HepG2 (cell line): ENCODE measurements around the gene ZSCAN4. TPM values are rescaled to one million over a fixed set of nuclear protein-coding genes. Genes with fewer than 3 reads are reported as not detected.

Source experiments
- ADNP ChIP-seq: sonication (generic); formaldehyde crosslinking; IDR thresholded peaks from 2 replicates; pipeline ENCODE4 v1.4.0; 2020; ENCODE audit warnings: missing genetic modification reagents
- CENPT ChIP-seq: sonication (generic); formaldehyde crosslinking; IDR thresholded peaks from 2 replicates; pipeline ENCODE4 v1.8.0; 2022; ENCODE audit warnings: low read depth, mild to moderate bottlenecking, moderate library complexity, missing genetic modification reagents
- LRRFIP1 ChIP-seq: sonication (generic); formaldehyde crosslinking; conservative IDR thresholded peaks from 2 replicates; pipeline ENCODE4 v1.4.0; 2020; ENCODE audit warnings: missing genetic modification reagents
- MXI1 ChIP-seq: IDR thresholded peaks from 3 replicates; pipeline ENCODE4 v1.6.1; 2012; ENCODE audit warnings: low read depth, low read length, inconsistent platforms, borderline replicate concordance
- MYC ChIP-seq: sonication (generic); formaldehyde crosslinking; IDR thresholded peaks from 2 replicates; pipeline ENCODE4 v1.9.0; 2021; ENCODE audit warnings: missing genetic modification reagents, borderline replicate concordance
- NR1H2 ChIP-seq: sonication (generic); formaldehyde crosslinking; IDR thresholded peaks from 2 replicates; pipeline ENCODE4 v1.8.1; 2022; ENCODE audit warnings: low read depth, missing genetic modification reagents, borderline replicate concordance
- NR2F1 ChIP-seq, 2 experiments: fragments of 450-650 bp in 1 of 2; formaldehyde crosslinking in 1 of 2; IDR thresholded peaks; 2 replicates each; pipeline versions ENCODE4 v1.5.0 to v1.6.1; 2016 to 2020; ENCODE audit warnings: mild to moderate bottlenecking in 1 of 2, missing compliant biosample characterization in 1 of 2, missing genetic modification reagents in 1 of 2, moderate library complexity in 1 of 2
- PAX8 ChIP-seq: sonication (generic); formaldehyde crosslinking; IDR thresholded peaks from 2 replicates; pipeline ENCODE4 v1.8.0; 2022; ENCODE audit warnings: mild to moderate bottlenecking, missing genetic modification reagents, borderline replicate concordance
- RBAK ChIP-seq: sonication (generic); formaldehyde crosslinking; IDR thresholded peaks from 2 replicates; pipeline ENCODE4 v1.5.1; 2020; ENCODE audit warnings: mild to moderate bottlenecking, missing genetic modification reagents
- TBP ChIP-seq: sonication (generic); formaldehyde crosslinking; IDR thresholded peaks from 2 replicates; pipeline ENCODE4 v1.5.0; 2020; ENCODE audit warnings: missing genetic modification reagents
- TCF12 ChIP-seq, 2 experiments: fragments of 450-650 bp in 1 of 2; sonication (generic) in 1 of 2; formaldehyde crosslinking in 1 of 2; IDR thresholded peaks; 2 replicates each; pipeline versions ENCODE4 v1.6.1 to v1.8.0; 2017 to 2022; ENCODE audit warnings: antibody characterized with exemption in 1 of 2, mild to moderate bottlenecking in 1 of 2, missing genetic modification reagents in 1 of 2, moderate library complexity in 1 of 2
- ZBTB4 ChIP-seq: sonication (generic); formaldehyde crosslinking; IDR thresholded peaks from 2 replicates; pipeline ENCODE4 v1.4.0; 2020; ENCODE audit warnings: missing genetic modification reagents, mild to moderate bottlenecking, borderline replicate concordance
- ZMYM4 ChIP-seq: sonication (generic); formaldehyde crosslinking; IDR thresholded peaks from 2 replicates; pipeline ENCODE4 v1.8.1; 2023; ENCODE audit warnings: mild to moderate bottlenecking, missing genetic modification reagents
- ZNF292 ChIP-seq: sonication (generic); formaldehyde crosslinking; IDR thresholded peaks from 2 replicates; pipeline ENCODE4 v1.8.1; 2022; ENCODE audit warnings: mild to moderate bottlenecking, low read depth, missing genetic modification reagents, borderline replicate concordance
- ZNF570 ChIP-seq: sonication (generic); formaldehyde crosslinking; IDR thresholded peaks from 2 replicates; pipeline ENCODE4 v1.4.0; 2020; ENCODE audit warnings: mild to moderate bottlenecking, missing genetic modification reagents, borderline replicate concordance
- ZNF572 ChIP-seq: sonication (generic); formaldehyde crosslinking; IDR thresholded peaks from 2 replicates; pipeline ENCODE4 v1.5.1; 2020; ENCODE audit warnings: mild to moderate bottlenecking, missing genetic modification reagents
- ZNF740 ChIP-seq: sonication (generic); formaldehyde crosslinking; IDR thresholded peaks from 2 replicates; pipeline ENCODE4 v1.4.0; 2020; ENCODE audit warnings: missing genetic modification reagents
- ZNF879 ChIP-seq: sonication (generic); formaldehyde crosslinking; IDR thresholded peaks from 2 replicates; pipeline ENCODE4 v1.8.1; 2023; ENCODE audit warnings: missing genetic modification reagents
- ZUFSP ChIP-seq: sonication (generic); formaldehyde crosslinking; IDR thresholded peaks from 2 replicates; pipeline ENCODE4 v1.9.0; 2021; ENCODE audit warnings: missing genetic modification reagents, mild to moderate bottlenecking, borderline replicate concordance
- polyA plus RNA-seq, 8 experiments: library from polyadenylated mRNA; depleted of rRNA in 3 of 8; stranded (reverse) in 7 of 8; unstranded in 1 of 8; fragments of >200 nt; fragmentation: Illumina TruSeq in 4 of 8; extraction: Trizol in 4 of 8; gene quantifications; 2 replicates each; pipeline versions ENCODE4 v1.2.1 to v1.2.3, GENCODE V29; 2011 to 2016; ENCODE audit warnings: low read depth in 4 of 8, missing spikeins in 1 of 8, mixed read lengths in 1 of 8; ENCODE audit not compliant: insufficient read depth in 1 of 8
- total RNA-seq, 5 experiments: library from RNA; depleted of rRNA; stranded (reverse); fragments of >200 nt; fragmentation: Illumina TruSeq; extraction: Trizol; gene quantifications; 2 replicates each; pipeline ENCODE4 v1.2.3, GENCODE V29; 2016; ENCODE audit warnings: low read depth in 1 of 5

ZSCAN4 gene
- total and polyA plus RNA-seq, 2 of the 13 experiments (the other 11 are each of a cell fraction or from before 2014, with no cell fraction given) = 0.60 to 0.73 TPM

GRCh38 chr19:57632987-57633831 lies 35.5 kb upstream of the ZSCAN4 start, which contains the start of gene ZNF211 (continued):
- TF ChIP-seq MYC (CRISPR knock-in tag) (peak; percentile 51; the same call in 1 of the 2 replicates), ZMYM4 (CRISPR knock-in tag) (no peak), TCF12 (IDR thresholded peaks at IDR 0.05) (no peak), TCF12 (CRISPR knock-in tag; IDR thresholded peaks at IDR 0.05) (no peak), TBP (CRISPR knock-in tag) (no peak), ZNF570 (no peak), MXI1 (peak; percentile 34; the same call in 1 of the 3 replicates), CENPT (no peak), NR1H2 (CRISPR knock-in tag) (no peak), RBAK (no peak), ZNF740 (CRISPR knock-in tag) (peak; percentile 91), ZNF292 (CRISPR knock-in tag) (peak; percentile 61; the same call in 1 of the 2 replicates), ZNF572 (CRISPR knock-in tag) (no peak), PAX8 (CRISPR knock-in tag) (peak; percentile 26; the same call in 1 of the 2 replicates), NR2F1 (CRISPR knock-in tag; IDR thresholded peaks at IDR 0.05) (no peak), LRRFIP1 (CRISPR knock-in tag) (no peak), ADNP (CRISPR knock-in tag) (no peak), ZUFSP (CRISPR knock-in tag) (no peak), ZBTB4 (no peak), ZNF879 (CRISPR knock-in tag) (no peak)
